ENCODE data around the gene PPP1R13B. TPM values are rescaled to one million over a fixed set of nuclear protein-coding genes. Genes with fewer than 3 reads are reported as not detected.

The PPP1R13B gene
- total RNA-seq, 1 donor from 2014 or later, result 32.7 TPM

DNA sequence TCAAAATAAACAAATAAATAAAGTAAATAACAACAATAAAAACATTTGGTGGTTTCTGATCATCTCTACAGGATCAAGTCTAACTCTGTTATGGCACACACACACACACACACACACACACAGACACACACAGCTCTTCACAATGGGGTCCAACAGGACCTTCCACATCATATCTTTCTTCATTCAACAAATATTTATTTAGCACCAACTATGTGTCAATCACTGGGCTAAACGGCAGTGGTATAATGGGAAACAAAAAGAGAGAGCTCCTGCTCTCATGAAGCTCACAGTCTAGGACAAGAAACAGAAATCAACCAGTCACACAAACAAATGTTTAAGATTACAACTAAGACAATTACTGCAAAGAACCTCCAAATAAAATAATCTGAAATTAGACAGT is 9.3 kb downstream of the PPP1R13B start:
- no peak overlapping the region for H3K4me3 ChIP-seq
- H3K27ac ChIP-seq, result no peak overlapping the region
- intact Hi-C loops (cut with DNase I), result no loop called here
- H3K4me1 ChIP-seq, result no peaks in the 10 kb centered on the region
- no peak for DNase-seq (ENCODE audit: low spot score in 2 of 2)
- H3K27me3 ChIP-seq, result no peaks in the 10 kb centered on the region
- no peaks in the 10 kb centered on the region for H3K36me3 ChIP-seq
- H3K9me3 ChIP-seq, result no peaks in the 10 kb centered on the region
- TF ChIP-seq, protein P1, sequence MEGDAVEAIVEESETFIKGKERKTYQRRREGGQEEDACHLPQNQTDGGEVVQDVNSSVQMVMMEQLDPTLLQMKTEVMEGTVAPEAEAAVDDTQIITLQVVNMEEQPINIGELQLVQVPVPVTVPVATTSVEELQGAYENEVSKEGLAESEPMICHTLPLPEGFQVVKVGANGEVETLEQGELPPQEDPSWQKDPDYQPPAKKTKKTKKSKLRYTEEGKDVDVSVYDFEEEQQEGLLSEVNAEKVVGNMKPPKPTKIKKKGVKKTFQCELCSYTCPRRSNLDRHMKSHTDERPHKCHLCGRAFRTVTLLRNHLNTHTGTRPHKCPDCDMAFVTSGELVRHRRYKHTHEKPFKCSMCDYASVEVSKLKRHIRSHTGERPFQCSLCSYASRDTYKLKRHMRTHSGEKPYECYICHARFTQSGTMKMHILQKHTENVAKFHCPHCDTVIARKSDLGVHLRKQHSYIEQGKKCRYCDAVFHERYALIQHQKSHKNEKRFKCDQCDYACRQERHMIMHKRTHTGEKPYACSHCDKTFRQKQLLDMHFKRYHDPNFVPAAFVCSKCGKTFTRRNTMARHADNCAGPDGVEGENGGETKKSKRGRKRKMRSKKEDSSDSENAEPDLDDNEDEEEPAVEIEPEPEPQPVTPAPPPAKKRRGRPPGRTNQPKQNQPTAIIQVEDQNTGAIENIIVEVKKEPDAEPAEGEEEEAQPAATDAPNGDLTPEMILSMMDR (IDR thresholded peaks at IDR 0.05), result no peak

DNA sequence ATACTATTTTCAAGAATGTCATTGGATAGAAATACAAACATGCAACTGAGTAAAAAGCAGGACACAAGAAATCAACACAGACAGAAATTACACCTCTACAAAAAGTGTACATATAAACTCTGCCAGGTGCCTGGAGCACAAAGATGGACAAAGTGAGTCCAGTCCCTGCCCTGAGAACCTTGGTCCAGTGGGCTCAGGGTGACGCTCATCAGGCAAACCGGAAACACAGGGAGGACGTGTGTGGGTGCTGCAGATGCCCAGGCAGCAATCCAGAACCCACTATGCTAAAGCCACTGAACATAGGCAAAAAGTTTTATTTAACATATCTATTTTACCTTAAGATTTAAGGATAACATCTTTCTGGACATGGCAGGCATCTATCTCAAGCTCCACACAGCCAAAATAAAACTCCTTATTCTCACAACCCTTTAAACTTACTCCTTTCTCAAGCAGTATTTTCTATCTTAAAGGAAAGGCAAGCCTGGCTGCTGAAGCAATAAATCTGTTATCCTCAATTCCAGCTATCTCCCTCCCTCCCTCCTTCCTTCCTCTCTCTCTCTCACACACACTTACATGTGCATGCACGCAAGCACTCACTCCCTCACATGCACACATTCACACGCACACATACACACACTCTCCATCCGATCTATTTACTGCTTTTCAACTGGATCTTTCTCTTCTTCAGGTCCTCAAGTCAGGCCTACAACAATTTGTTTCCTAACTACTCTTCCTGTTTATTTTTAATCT is 10.2 kb downstream of the PPP1R13B start:
- intact Hi-C loops (cut with DNase I), result no loop called here
- TF ChIP-seq, protein P1 (IDR thresholded peaks at IDR 0.05), result no peak

DNA sequence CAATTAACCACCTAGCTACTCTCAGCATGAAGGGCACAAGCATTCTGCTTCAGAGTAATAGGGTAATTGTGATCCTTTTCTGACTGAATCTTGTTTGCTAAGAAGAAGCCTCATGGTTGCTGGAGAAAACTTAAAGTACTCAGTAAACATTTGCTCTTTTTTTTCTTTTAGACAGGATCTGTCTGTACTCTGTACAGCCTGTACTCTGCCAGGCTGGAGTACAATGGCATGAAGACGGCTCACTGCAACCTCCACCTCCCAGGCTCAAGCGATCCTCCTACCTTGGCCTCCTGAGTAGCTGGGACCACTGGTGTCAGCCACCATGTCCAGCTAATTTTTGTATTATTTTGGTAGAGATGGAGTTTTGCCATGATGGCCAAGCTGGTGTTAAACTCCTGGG is 12.4 kb downstream of the PPP1R13B start:
- Histone ChIP-seq H3K4me1 (no peaks in the 10 kb centered on the region), H3K27ac (no peak overlapping the region), H3K4me3 (no peak overlapping the region), H3K36me3 (no peaks in the 10 kb centered on the region), H3K27me3 (no peaks in the 10 kb centered on the region), H3K9me3 (no peaks in the 10 kb centered on the region)
- DNase-seq (ENCODE audit: low spot score in 2 of 2), result no peak
- TF ChIP-seq, protein P1 (IDR thresholded peaks at IDR 0.05), result no peak
- intact Hi-C loops (cut with DNase I), result no loop called here

More for the DNA sequence above, 10.2 kb downstream of the PPP1R13B start:
- Histone ChIP-seq H3K27me3 (no peaks in the 10 kb centered on the region), H3K9me3 (no peaks in the 10 kb centered on the region), H3K4me3 (no peak overlapping the region), H3K36me3 (no peaks in the 10 kb centered on the region), H3K27ac (no peak overlapping the region), H3K4me1 (no peaks in the 10 kb centered on the region)
- no peak for DNase-seq (ENCODE audit: low spot score in 2 of 2)

DNA sequence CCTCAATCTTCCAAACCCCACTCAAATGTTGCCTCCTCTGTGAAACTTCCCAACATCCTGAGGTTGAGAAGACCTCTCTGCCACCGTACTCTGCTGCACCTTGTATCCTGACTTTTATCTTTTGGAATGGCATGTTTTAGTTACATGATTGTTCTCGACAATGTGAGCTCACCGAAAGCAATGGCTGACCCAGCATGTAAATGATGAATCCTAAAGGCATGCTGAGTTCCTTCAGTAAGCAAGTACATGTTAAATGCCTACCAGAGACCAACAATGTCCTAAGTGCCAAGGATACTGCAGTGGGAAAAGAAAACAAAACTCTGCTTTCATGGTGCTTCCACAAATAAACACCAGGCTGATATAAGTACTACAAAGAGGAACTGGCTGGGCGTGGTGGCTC is 13.7 kb downstream of the PPP1R13B start:
- no peaks in the 10 kb centered on the region for H3K4me1 ChIP-seq
- peak in 1 of 2 donors; percentile 11 for DNase-seq (ENCODE audit: low spot score in 2 of 2)
- H3K27ac ChIP-seq, result no peak overlapping the region
- no peaks in the 10 kb centered on the region for H3K27me3 ChIP-seq
- no peaks in the 10 kb centered on the region for H3K36me3 ChIP-seq
- no peaks in the 10 kb centered on the region for H3K9me3 ChIP-seq
- no peak overlapping the region for H3K4me3 ChIP-seq
- TF ChIP-seq, protein P1 (IDR thresholded peaks at IDR 0.05), result no peak
- intact Hi-C loops (cut with DNase I), result no loop called here

DNA sequence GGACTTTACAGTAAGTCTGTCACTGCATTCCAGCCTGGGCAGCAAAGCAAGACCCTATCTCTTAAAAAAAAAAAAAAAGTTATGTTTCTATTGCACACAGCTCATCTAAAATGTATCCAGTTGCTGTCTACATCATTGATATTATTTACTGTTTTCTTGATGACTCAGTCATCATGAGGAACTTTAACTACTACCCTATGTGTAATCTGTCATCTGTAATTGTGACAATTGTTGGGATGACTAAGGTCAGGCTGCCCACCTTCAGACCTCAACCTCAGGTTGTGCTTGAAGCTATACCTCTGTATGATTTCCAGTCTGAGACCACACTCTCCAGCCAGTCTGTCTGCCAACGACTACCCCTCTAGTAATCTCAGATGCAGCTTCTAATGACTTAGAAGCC is 15.3 kb downstream of the PPP1R13B start:
- intact Hi-C loops (cut with DNase I), result no loop called here
- peak in 1 of 2 donors; percentile 3 for DNase-seq (ENCODE audit: low spot score in 2 of 2)

More for the DNA sequence above, 15.3 kb downstream of the PPP1R13B start:
- Histone ChIP-seq H3K27me3 (no peaks in the 10 kb centered on the region), H3K9me3 (no peaks in the 10 kb centered on the region), H3K36me3 (no peaks in the 10 kb centered on the region), H3K4me1 (no peaks in the 10 kb centered on the region), H3K27ac (no peak overlapping the region), H3K4me3 (no peak overlapping the region)
- TF ChIP-seq, protein P1 (IDR thresholded peaks at IDR 0.05), result no peak

All from ascending aorta (tissue), 2 donors.